Panc1 (cell line): ENCODE measurements around the gene ARFGEF2.

Experiments
- POLR2AphosphoS5 ChIP-seq: IDR thresholded peaks from 2 replicates; pipeline ENCODE4 v1.6.1; 2012; ENCODE audit warnings: mild to moderate bottlenecking, low read depth, low read length, moderate library complexity
- REST ChIP-seq, 2 experiments: IDR thresholded peaks; 2 replicates each; pipeline ENCODE4 v1.6.1; 2011 to 2012; ENCODE audit warnings: low read depth in 2 of 2, control low read depth in 1 of 2, low read length in 1 of 2, mild to moderate bottlenecking in 1 of 2, moderate library complexity in 1 of 2; ENCODE audit not compliant: insufficient read depth in 1 of 2
- SIN3A ChIP-seq: IDR thresholded peaks from 2 replicates; pipeline ENCODE4 v1.6.1; 2012; ENCODE audit warnings: low read depth, mild to moderate bottlenecking, low read length, moderate library complexity, borderline replicate concordance; ENCODE audit not compliant: insufficient read depth
- TCF7L2 ChIP-seq: IDR thresholded peaks from 2 replicates; pipeline ENCODE4 v1.6.1; 2011; ENCODE audit warnings: mild to moderate bottlenecking, low read depth, low read length, inconsistent platforms
- TF ChIP-seq, protein P1 (sequence below): fragments of 450-650 bp; IDR thresholded peaks from 2 replicates; pipeline ENCODE4 v1.5.1; 2017; ENCODE audit warnings: mild to moderate bottlenecking

DNA sequence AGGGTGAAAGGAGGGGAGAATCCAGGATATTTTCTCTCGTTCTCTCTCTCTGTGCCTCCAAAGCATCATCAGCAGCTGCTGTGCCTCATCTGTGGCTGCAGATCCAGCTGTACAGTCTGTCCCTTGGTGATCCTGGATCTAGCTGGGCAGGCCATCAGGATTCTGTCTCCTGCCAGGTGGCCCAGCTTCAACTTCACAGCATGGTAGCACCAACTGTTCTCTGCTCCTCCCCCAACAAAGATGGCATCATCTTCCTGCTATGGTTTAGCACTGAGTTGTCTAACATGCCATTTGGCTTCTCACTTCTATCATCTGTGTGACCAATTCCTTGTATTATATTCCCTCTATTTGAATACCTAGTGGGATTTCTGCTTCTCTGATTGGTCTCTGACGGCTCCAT is 28.6 kb upstream of the ARFGEF2 start:
- TF ChIP-seq, protein P1, sequence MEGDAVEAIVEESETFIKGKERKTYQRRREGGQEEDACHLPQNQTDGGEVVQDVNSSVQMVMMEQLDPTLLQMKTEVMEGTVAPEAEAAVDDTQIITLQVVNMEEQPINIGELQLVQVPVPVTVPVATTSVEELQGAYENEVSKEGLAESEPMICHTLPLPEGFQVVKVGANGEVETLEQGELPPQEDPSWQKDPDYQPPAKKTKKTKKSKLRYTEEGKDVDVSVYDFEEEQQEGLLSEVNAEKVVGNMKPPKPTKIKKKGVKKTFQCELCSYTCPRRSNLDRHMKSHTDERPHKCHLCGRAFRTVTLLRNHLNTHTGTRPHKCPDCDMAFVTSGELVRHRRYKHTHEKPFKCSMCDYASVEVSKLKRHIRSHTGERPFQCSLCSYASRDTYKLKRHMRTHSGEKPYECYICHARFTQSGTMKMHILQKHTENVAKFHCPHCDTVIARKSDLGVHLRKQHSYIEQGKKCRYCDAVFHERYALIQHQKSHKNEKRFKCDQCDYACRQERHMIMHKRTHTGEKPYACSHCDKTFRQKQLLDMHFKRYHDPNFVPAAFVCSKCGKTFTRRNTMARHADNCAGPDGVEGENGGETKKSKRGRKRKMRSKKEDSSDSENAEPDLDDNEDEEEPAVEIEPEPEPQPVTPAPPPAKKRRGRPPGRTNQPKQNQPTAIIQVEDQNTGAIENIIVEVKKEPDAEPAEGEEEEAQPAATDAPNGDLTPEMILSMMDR = no peak
- TF ChIP-seq TCF7L2 (no peak), SIN3A (no peak), REST (IDR thresholded peaks at IDR 0.05; ENCODE audit: insufficient read depth in 1 of 2, low read depth in 2 of 2, low read length in 1 of 2) (no peak), POLR2AphosphoS5 (no peak)
